Small intestine (tissue), 7 donors: Measurements from ENCODE around the gene SIRT4. TPM values are rescaled to one million over a fixed set of nuclear protein-coding genes. Genes with fewer than 3 reads are reported as not detected.

Source experiments
- DNase-seq, 2 donors: peaks; one replicate each; pipeline versions ENCODE4 v3.0.0 to v3.0.0-alpha.2; 2013
- FAIRE-seq: peaks from 2 replicates; lab custom pipeline; 2012; peaks lifted over from hg19 to GRCh38; lab: Jason Lieb, UNC
- H3K27ac ChIP-seq, 3 donors: one replicate each; pipeline ENCODE4 v1.5.1; 2013; ENCODE audit warnings: low read length in 2 of 3, mild to moderate bottlenecking in 2 of 3, control low read depth in 1 of 3, inconsistent platforms in 1 of 3, low read depth in 1 of 3, moderate library complexity in 1 of 3
- H3K27me3 ChIP-seq, 3 donors: one replicate each; pipeline ENCODE4 v1.6.1; 2013; ENCODE audit warnings: low read length in 3 of 3, inconsistent platforms in 1 of 3; ENCODE audit not compliant: control insufficient read depth in 3 of 3, insufficient read depth in 3 of 3
- H3K36me3 ChIP-seq, 3 donors: one replicate each; pipeline ENCODE4 v1.6.1; 2013; ENCODE audit warnings: low read length in 3 of 3, inconsistent platforms in 1 of 3, low read depth in 1 of 3, mild to moderate bottlenecking in 1 of 3, moderate library complexity in 1 of 3; ENCODE audit not compliant: control insufficient read depth in 3 of 3, insufficient read depth in 2 of 3
- H3K4me1 ChIP-seq, 3 donors: one replicate each; pipeline ENCODE4 v1.6.1; 2013; ENCODE audit warnings: low read length in 2 of 3, inconsistent platforms in 1 of 3, low read depth in 1 of 3, mild to moderate bottlenecking in 1 of 3, moderate library complexity in 1 of 3; ENCODE audit not compliant: control insufficient read depth in 3 of 3, insufficient read depth in 2 of 3
- H3K4me3 ChIP-seq, 3 donors: one replicate each; pipeline ENCODE4 v1.5.1; 2013; ENCODE audit warnings: low read length in 3 of 3, control low read depth in 1 of 3, inconsistent platforms in 1 of 3, low read depth in 1 of 3, mild to moderate bottlenecking in 1 of 3, moderate library complexity in 1 of 3
- H3K9me3 ChIP-seq, 2 donors: one replicate each; pipeline ENCODE4 v1.6.1; 2013; ENCODE audit warnings: low read depth in 1 of 2, low read length in 1 of 2; ENCODE audit not compliant: control insufficient read depth in 2 of 2, insufficient read depth in 1 of 2
- WGBS, 3 donors: extraction: QIAGEN DNeasy Blood & Tissue Kit; methylation state at CpG; one replicate each; pipeline ENCODE4 v1.1.7; 2013; 5-methylcytosine and 5-hydroxymethylcytosine counted together
- polyA plus RNA-seq, 4 donors: library from polyadenylated mRNA; stranded (reverse) in 3 of 4; unstranded in 1 of 4; fragments of 200-250 nt in 3 of 4; fragments of 120-200 nt in 1 of 4; gene quantifications; one replicate each; pipeline versions ENCODE4 v1.2.1 to v1.2.3, GENCODE V29; 2013
- donor health status: healthy with polysubstance abuse.
- donor health status: control.
- donor health status: control.
- donor health status: Bipolar disorder and iron deficiency.
- donor health status: healthy.

The SIRT4 gene
- polyA plus RNA-seq, 4 donors = 1.4 to 8.1 (median 2.5) TPM

DNA sequence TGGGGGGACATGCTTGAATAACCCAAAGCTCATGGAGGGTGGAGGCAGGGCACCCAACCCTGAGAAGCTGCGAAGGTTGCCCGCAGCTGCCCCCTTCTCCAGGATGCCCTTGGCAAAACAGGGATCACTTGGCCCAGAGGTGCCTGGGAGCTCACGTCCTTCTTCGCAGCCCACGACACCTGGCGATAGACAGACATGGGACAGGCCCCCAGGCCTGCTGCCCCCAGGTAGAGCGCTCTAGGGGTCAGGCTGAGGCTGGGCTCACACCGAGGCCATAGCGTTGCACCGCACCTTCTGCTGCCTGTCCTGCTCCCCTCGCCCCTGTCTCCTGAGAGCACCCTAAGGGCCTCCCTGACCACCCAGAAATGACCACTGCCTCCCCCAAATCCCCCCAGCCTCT is 45.6 kb downstream of the SIRT4 start:
- WGBS, 3 donors = 94 to 99% (median 95%) methylated on average over 10 to 11 of the region's 11 CpGs

DNA sequence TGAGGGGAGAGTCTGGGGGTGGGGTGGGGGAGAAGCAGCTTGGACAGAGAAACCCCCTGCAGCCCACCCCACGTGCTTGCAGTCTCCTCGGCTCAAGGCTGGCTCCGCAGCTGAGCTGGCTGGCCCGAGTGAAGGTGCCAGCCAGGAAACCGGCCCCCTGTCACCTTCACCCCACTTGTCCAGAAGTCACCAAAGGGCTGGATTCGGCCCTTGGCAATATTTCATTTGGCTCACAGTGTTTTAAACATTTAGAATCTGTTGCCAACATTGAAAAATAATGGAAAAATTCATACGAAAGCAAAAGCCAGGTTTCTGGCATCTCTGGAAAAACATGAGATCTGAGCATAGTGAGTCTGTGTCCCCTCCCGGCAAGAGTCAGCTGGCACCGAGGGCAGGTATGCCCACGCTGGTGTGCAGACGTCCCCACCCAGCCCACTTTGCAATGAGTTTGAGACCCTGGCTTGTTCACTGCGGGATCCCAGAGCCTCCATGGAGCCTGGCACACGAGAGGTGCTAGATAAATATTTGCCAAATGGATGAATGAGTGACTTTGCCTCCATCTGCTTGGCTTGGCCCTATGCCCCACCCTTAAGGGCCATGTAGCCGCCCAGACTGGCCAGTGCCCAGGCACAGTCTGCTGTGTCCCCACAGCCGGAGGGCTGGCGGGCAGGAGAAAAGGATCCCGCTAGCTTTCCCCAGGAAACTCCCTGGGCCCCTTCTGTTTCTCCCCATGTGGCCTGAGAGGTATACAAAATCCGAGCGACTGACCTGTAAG is 48.6 kb downstream of the SIRT4 start:
- H3K4me3 ChIP-seq = no peak overlapping the region
- FAIRE-seq (no peak), DNase-seq (no peak)
- 76 to 80% (median 76%) methylated on average over 19 of the region's 19 CpGs for WGBS, 3 donors
- H3K27me3 ChIP-seq = no peaks in the 10 kb centered on the region
- H3K9me3 ChIP-seq = peaks cover 0 to 3% of the 10 kb centered on the region in 2 donors
- H3K4me1 ChIP-seq = no peaks in the 10 kb centered on the region
- H3K27ac ChIP-seq = no peak overlapping the region
- H3K36me3 ChIP-seq = peaks cover 0 to 66% (median 2%) of the 10 kb centered on the region in 3 donors

More for the DNA sequence above, 45.6 kb downstream of the SIRT4 start:
- H3K9me3 ChIP-seq = peaks cover 0 to 3% of the 10 kb centered on the region in 2 donors
- no peaks in the 10 kb centered on the region for H3K27me3 ChIP-seq
- peaks cover 0 to 72% (median 0%) of the 10 kb centered on the region in 3 donors for H3K36me3 ChIP-seq
- no peaks in the 10 kb centered on the region for H3K4me1 ChIP-seq
- no peak overlapping the region for H3K27ac ChIP-seq
- DNase-seq (no peak), FAIRE-seq (no peak)
- H3K4me3 ChIP-seq = no peak overlapping the region

DNA sequence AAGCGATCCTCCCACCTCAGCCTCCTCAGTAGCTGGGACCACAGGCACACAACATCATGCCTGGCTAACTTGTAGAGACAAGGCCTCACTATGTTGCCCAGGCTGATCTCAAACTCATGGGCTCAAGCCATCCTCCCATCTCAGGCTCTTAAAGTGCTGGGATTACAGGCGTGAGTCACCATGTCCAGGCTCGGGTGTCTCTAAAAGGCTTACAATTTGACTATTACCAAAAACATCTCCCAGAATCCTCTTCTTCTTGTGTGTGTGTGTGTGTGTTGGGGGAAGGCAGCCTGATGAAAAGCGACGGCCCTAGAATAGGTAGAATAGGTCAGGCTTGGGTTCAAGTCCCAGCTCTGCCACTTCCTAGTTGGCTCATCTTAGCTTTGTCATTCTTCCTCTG is 50.0 kb downstream of the SIRT4 start:
- FAIRE-seq (no peak), DNase-seq (no peak)
- Histone ChIP-seq H3K27me3 (no peaks in the 10 kb centered on the region), H3K4me3 (no peak overlapping the region), H3K4me1 (no peaks in the 10 kb centered on the region), H3K27ac (no peak overlapping the region), H3K36me3 (peaks cover 0 to 65% (median 2%) of the 10 kb centered on the region in 3 donors), H3K9me3 (peaks cover 0 to 3% of the 10 kb centered on the region in 2 donors)
- WGBS, 3 donors = 69 to 79% (median 79%) methylated on average over 5 of the region's 5 CpGs

DNA sequence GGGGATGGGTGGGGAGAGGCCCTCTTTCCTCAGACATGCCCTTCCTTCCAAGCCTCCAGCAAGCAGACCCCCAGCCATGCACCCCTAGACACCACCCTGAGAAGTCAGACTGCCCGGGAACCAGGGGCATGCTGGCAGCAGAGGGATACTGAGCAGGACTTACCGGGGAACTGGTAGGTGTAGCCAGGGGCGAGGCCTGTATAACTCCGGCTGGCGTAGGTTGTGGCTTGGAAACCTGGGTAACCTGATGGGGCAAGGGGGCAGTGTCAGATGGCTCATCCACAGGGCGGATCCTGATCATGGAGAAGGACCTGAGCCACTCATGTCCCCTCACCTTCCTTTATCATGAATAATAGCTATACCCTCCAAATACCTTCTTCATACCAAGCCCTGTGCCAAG is 51.0 kb downstream of the SIRT4 start:
- no peak overlapping the region for H3K4me3 ChIP-seq
- no peaks in the 10 kb centered on the region for H3K27me3 ChIP-seq
- H3K9me3 ChIP-seq = no peaks in the 10 kb centered on the region
- H3K4me1 ChIP-seq = no peaks in the 10 kb centered on the region
- peaks cover 0 to 60% (median 2%) of the 10 kb centered on the region in 3 donors for H3K36me3 ChIP-seq
- no peak overlapping the region for H3K27ac ChIP-seq
- FAIRE-seq (no peak), DNase-seq (no peak)
- 95 to 96% (median 95%) methylated on average over 6 of the region's 6 CpGs for WGBS, 3 donors

DNA sequence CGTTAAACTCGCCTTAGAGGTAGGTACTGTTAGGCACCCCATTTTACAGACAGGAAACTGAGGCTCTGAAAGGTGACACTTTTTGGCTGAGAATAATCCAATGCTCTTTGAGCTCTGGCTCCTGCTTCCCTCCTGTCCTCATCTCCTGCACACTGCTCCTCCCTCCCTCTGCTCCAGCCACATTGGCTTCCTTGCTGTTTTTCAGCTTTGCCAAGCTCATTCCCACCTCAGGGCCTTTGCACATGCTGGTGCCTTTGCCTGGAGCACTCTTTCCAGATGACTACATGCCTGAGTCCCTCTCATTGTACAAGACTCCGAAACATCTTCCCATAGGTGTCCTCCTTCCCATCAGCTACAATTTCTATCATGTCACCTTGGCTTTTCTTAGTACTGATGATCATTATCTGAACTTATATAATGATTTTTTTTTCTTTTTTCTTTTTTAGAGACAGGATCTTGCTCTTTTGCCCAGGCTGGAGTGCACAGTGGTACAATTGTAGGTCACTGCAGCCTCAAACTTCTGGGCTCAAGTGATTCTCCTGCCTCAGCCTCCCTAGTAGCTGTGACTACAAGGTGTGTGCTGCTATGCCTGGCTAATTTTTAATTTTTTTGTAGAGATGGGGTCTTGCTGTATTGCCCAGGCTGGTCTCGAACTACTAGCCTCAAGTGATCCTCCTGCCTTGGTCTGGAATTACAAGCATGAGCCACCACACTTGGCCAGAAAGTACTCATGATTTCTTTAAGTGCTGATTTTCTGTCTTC is 51.6 kb downstream of the SIRT4 start:
- no peak for DNase-seq
- peaks cover 0 to 58% (median 2%) of the 10 kb centered on the region in 3 donors for H3K36me3 ChIP-seq
- no peak overlapping the region for H3K4me3 ChIP-seq
- 86 to 92% (median 90%) methylated on average over 4 of the region's 4 CpGs for WGBS, 3 donors
- no peaks in the 10 kb centered on the region for H3K4me1 ChIP-seq
- no peaks in the 10 kb centered on the region for H3K9me3 ChIP-seq
- H3K27me3 ChIP-seq = no peaks in the 10 kb centered on the region
- no peak for FAIRE-seq
- no peak overlapping the region for H3K27ac ChIP-seq

DNA sequence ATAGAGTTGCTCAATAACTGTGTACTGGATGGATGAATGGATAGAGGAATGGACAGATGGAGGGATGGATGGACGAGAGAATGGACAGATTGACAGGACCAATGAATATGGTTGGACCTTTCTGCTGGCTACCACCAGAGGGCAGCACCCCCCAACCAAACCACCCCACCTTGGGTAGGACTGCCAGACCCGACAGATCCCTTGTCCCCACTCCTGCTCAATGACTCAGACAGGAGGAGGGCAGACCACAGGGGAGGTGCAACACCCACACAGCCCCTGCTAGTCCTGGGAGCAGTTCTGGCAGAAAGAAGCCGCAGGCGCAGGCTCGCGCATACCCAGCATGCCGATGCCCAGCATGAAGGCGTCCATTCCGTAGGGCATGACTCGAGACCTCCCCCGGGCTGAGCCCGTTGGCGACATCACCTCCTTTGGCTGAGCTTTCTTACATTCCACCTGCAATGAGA is 54.5 kb downstream of the SIRT4 start:
- Histone ChIP-seq H3K4me3 (no peak overlapping the region), H3K27ac (no peak overlapping the region), H3K27me3 (no peaks in the 10 kb centered on the region), H3K36me3 (peaks cover 0 to 61% (median 2%) of the 10 kb centered on the region in 3 donors), H3K9me3 (no peaks in the 10 kb centered on the region), H3K4me1 (peaks cover 0 to 6% (median 0%) of the 10 kb centered on the region in 3 donors)
- FAIRE-seq = no peak
- peak; percentile 74 to 81 for DNase-seq
- WGBS, 3 donors = 69 to 71% (median 71%) methylated on average over 13 of the region's 13 CpGs

DNA sequence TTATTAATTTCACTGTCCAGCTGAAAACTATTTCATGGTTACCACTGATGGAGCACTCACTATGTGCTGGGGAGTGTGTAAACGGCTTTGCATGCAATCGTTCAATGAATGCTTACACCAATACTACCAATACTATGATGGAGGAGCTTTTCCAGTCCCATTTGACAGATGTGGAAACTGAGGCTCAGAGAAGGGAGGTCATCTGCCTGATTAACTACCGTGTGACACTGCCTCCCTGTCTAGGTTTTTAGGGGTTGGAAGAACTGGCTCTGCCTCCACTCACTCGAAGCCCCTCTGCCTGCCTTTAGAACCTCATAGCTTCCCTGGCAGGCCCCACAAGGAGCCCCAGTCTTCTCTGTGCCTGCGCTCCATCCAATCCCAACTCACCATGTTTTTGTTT is 55.0 kb downstream of the SIRT4 start:
- H3K4me1 ChIP-seq = peaks cover 0 to 11% (median 2%) of the 10 kb centered on the region in 3 donors
- no peak overlapping the region for H3K27ac ChIP-seq
- FAIRE-seq (no peak), DNase-seq (no peak)
- H3K9me3 ChIP-seq = no peaks in the 10 kb centered on the region
- H3K27me3 ChIP-seq = no peaks in the 10 kb centered on the region
- 73 to 80% (median 77%) methylated on average over 5 of the region's 5 CpGs for WGBS, 3 donors
- H3K4me3 ChIP-seq = no peak overlapping the region
- H3K36me3 ChIP-seq = peaks cover 0 to 61% (median 2%) of the 10 kb centered on the region in 3 donors

DNA sequence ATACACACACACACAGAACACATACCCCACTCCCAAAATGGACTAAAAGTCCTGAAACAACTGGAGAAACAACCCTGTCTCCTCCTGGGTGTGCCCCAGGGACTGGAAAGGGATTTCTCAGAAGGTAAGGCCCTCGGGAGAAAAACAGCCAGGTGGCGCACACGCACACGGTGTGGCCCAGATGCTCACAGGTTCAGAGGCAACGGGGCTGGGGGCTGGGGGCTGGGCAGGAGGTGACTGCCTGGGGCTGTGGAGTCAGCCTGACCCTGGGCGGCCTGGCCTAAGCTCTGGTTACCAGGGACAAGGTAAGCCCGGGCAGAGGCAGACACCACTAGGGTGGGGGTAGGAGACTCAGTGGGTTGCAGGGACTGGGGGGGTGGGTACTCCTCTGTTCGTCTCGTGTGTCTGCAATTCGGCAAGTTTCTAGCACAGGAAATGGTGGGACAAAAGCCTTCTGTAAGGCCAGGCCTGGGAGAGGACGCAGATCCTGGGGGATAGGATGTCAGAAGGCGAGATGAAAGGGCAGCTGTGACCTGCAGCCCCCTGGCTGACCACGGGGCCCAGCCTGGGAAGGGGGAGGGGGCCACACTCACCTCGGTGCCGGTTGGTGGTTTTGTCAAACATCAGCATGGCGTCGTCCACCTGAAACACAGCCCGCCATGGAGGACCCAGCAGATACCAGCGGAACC is 56.4 kb downstream of the SIRT4 start:
- H3K9me3 ChIP-seq = no peaks in the 10 kb centered on the region
- DNase-seq = no peak
- peaks cover 0 to 3% (median 0%) of the 10 kb centered on the region in 3 donors for H3K27me3 ChIP-seq
- no peak for FAIRE-seq
- no peak overlapping the region for H3K27ac ChIP-seq
- peaks cover 0 to 62% (median 0%) of the 10 kb centered on the region in 3 donors for H3K36me3 ChIP-seq
- H3K4me3 ChIP-seq = no peak overlapping the region
- peaks cover 3 to 25% (median 3%) of the 10 kb centered on the region in 3 donors for H3K4me1 ChIP-seq
- 55 to 62% (median 58%) methylated on average over 18 to 19 of the region's 19 CpGs for WGBS, 3 donors
